T-helper 9 cell (primary cell): ENCODE data around the gene CBARP.
"Not testable (repeated sequence)": the region's sequence is repeated elsewhere in the genome, so short reads cannot be mapped to it uniquely, and the experiment has no call there.

Experiments
- DNase-seq: peaks from one replicate; pipeline ENCODE4 v3.0.0-alpha.2; 2020

Gene CBARP

DNA sequence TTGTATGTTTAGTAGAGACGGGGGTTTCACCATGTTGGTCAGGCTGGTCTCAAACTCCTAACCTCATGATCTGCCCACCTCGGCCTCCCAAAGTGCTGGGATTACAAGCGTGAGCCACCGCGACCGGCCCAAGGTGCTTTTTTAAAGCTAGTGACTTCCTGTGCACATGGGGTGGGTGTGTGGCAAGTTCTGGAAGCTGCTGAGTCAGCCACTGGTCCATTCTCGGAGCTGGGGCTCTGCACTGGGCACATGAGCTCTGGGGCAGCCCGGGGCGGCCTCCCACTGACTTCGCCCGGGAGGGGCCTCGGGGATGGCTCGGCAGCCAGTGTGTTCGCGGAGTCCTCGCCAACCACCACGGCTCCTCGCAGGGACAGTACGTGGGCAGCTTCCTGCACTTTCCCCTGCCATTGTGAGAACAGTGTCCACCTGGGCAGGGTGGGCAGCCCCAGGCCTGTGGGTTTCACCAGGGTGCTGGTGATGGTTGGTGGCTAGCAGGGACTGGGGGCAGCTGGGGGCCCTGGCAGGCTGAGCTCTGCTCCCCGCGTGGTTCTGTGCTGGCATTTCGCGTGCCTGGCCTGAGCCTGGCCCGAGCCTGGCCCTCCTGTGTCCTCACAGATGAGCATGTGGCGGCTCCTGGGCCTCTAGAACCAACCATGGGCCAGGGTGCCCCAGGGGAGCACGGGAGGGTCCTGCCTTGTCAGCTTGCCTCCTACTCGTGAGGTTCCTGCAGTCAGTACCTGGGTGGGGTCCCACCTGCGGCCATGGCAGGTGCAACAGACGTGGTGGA is 12.2 kb downstream of the CBARP start:
- no peak for DNase-seq

DNA sequence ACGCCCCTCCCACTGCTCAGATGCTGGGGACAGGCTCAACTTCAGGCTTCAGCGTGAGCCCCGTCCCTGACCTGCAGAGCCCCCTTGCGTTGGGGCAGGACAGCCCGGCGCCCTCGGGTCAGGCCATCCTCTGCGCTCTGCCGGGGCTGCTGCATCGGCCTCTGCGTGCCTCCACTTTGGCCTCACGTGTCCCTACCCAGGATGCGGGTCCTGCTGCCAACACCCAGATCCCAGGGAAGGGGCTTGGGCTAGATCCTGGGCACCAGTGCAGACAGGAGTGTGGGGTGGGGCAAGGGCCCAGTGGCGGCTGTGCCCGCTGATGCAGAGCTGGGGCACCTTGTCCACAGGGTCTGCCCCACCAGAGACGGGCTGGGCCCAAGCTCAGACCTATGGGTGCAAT is 13.0 kb downstream of the CBARP start:
- DNase-seq: no peak

DNA sequence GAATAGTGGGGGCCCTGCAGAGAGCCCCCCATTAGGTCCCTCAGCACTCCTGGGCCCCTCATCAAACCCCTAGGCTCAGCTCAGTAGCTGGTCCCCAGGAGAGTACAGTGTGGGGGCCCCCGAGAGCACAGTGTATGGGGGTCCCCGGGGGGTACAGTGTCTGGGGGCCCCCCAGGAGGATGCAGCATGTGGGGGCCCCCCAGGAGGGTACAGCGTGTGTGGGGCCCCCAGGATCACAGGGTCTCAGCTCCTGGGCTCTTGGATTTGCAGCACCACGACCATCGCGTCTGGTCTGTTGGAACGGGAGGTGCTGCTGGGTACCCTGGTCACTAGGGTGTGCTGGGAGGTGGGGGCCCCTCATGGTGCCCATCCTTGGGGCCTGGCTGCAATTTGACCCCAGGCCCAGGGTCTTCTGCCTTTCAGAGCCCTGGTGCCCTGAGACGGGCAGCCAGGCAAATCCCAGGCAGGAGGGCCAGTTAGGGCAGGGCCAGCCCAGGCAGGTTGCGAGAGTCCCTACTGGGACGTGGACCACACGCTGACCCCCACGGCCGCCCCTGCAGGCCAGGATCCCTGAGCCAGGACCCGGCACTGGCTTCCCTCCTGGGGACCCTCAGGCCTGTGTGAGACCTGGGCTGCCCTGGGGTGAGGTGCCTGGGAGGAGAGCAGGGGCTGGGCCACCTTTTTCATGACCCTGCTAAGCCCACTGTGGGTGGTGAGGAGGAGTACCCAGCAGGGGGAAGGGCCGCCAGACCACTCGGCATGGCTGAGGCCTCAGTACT is 13.6 kb downstream of the CBARP start:
- no peak for DNase-seq

DNA sequence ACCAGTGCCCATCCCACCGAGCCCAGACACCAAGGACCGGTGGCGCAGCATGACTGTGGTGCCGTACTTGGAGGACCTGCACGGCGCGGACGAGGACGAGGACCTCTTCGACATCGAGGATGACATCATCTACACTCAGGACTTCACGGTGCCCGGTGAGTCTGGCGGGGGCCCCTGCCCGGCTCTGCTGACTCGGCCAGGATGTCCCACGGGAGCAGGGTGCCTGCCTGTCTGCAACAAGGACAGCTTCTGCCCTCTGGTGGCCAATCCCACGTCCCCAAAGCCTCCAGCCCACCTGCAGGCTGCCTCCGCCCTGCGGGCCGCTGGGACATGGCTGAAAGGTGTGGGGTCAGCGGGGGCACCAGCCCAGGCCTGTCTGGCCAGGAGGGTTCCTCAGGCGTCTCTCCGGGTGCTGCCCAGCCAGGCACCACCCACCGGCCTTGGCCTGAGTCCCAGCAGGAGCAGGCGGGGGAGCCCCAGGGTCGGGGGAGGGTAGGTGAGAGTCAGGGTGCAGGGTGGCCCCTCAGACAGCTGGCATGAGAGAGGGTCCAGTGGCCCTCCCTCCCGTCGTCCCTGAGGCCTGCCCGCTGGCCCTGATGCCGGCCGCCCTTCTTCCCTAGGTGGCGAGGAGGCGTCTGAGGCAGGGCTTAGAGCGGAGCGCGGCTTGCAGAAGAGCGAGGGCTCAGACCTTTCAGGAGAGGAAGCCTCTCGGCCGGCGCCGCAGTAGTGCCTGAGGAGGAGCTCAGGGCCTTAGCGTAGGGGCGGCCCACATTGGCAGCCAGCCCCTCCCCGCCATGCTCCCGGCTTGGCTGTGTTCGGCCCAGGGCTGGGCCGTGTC is 14.6 kb downstream of the CBARP start:
- no peak for DNase-seq

DNA sequence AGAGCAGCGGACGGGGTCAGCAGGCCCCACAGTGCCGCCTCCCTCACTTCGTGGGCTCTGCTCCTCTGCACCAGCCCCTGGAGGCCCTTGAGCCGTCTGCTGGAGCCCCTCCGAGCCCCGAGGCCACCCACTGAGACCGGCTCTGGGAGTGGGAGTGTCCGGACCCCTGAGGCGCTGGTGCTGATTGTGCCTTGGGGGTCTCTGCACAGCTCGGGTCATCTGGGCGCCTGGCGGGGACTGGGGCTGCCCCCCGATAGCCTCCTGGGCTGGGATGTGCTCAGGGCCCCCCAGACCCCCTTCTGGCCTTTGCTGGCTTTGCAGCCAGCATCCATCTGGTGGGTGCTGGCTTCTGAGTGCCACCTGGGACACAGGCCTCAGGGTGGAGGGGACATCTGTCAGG is 15.4 kb downstream of the CBARP start:
- DNase-seq: no peak

DNA sequence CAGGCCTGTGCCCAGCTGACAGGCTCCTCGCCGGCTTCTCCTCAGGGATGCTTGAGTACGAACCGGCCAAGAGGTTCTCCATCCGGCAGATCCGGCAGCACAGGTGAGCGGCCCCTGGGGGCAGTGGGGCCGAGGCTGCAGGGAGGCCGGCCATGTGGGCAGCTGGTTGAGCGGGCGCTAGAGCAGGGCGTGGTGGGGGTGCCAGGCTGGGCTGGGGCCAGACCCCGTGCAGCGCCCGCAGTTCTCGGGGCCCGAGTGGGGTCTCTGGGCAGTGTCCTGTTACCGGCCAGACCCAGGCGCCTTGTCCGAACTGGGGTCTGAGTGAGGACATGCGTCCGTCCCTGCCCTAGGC is 15.9 kb downstream of the CBARP start:
- DNase-seq: no peak

DNA sequence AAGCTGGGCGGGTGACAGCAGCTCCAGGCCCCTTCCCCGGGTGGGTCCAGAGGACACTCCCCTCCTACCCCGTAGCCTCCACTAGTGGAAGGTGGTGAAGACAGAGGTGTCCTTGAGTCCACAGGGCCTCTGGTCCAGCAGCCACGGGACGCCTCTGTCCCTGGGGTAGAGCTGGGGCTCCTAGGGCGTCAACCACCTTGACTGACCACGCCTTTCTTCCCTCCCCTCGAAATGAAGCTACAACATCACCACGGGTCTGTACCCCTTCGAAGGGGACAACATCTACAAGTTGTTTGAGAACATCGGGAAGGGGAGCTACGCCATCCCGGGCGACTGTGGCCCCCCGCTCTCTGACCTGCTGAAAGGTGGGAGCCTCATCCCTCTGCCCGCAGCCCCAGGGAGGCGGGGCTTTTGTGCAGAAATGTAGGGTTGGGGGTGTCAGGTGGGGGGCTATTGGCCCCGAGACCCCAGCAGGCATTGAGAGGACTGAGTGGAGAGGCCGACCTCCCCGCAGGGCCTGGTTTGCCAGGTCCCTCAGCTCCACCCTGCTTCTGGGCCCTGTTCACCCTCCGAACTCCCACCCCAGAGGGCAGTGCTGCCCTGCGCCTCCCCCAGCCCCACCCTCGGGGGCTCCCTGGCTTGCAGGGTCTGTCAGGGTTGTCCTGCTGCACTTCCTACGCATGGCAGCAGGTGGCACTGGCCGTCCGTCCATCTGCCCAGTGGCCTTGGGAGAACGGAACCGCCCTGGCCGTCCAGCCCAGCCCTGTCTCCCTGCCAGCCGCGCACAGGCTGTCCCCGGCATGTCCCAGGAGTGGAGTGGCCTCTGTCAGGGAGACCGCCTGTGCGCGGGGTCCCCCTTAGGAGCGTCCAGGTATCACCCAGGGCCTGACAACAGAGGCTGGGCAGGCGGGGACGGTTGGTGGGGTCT is 16.6 kb downstream of the CBARP start:
- no peak for DNase-seq

DNA sequence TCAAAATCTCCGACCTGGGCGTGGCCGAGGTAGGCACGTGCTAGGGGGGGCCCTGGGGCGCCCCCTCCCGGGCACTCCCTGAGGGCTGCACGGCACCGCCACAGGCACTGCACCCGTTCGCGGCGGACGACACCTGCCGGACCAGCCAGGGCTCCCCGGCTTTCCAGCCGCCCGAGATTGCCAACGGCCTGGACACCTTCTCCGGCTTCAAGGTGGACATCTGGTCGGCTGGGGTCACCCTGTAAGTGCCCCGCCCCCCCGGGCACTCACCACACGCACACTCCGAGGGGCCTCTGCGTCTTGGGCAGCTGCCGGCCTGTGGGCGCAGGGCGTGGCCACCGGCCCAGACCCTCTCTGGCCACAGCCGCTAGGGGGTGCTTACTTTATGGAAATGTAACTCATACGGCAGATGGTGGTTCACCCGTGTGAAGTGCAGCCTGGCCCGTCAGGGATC is 17.3 kb downstream of the CBARP start:
- no peak for DNase-seq

DNA sequence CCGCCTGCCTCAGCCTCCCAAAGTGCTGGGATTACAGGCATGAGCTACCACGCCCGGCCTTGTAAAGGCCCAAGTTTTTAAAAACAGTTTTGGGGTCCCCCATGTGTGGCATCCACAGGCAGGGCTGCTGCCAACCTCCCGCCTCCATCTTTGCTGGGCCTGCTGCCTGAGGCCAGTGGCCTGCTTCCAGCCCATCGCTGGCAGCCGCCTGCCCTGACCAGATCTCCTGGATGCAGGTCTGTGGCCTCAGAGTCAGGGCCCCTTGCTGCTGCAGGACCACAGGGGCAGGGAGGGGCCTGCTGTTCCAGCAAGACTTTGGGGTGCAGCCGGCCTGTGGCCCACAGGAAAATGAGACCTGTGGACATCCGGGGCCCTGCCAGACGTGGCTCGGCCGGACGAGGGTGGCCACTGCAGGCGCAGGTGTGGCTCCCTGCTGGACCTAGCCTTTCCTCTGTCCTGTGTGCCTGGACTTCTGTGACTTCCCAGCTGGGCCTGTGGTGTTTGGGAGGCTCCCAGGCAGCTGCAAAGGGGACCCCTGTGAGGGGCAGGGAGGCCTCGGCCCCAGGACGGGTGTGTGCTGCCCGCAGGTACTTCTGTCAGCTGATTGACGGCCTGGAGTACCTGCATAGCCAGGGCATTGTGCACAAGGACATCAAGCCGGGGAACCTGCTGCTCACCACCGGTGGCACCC is 17.9 kb downstream of the CBARP start:
- DNase-seq: no peak

DNA sequence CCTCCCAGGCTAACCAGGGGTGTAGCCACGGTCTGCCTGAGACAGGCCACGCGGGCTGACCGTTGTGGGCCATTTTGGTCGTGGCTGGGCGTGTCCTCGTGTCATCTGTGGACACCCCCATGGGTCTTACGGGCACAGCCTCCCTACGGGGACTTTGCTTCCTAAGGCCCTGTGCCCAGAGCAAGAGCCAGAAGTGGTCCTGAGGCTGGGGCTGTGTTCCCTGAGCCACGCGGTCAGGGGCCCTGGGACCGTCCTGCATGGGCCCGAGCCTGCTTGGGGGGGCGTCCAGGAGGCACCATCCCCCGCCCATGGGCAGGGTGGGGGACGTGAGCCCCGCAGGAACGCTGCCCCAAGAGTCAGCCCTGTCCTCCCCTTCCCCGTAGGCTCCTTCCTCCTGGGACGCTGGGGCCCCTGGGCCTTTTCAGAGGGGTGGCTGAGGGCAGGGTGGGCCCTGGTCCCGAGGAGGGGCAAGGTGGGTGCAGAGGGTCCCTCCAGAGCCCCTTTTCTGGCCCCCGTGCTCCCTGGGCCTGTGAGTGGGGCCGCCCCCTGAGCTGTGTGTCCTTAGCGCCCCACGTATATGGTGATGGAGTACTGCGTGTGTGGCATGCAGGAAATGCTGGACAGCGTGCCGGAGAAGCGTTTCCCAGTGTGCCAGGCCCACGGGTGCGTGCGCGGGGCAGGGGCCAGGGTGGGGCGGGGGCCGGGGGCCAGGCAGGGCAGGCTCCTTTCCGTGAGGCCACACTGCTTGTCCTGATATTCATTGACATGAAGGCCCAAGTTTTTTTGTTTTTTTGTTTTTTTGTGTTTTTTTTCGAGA is 18.8 kb downstream of the CBARP start:
- DNase-seq: no peak

DNA sequence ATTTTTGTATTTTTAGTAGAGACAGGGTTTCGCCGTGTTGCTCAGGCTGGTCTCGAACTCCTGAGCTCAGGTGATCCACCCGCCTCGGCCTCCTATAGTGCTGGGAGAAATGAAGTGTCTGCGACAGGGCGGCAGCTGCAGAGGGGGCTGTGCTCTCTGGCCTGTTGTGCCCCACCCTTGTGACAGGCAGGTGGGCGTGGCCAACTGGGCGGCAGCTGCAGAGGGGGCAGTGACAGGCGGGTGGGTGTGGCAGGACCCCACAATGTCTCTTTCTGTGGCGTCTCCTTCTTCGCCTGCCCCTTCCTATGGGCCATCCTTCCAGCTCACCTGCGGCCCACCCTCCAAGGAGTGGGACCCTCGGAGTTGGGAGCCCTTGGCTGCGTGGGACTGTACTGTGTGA is 20.4 kb downstream of the CBARP start:
- DNase-seq: no peak

DNA sequence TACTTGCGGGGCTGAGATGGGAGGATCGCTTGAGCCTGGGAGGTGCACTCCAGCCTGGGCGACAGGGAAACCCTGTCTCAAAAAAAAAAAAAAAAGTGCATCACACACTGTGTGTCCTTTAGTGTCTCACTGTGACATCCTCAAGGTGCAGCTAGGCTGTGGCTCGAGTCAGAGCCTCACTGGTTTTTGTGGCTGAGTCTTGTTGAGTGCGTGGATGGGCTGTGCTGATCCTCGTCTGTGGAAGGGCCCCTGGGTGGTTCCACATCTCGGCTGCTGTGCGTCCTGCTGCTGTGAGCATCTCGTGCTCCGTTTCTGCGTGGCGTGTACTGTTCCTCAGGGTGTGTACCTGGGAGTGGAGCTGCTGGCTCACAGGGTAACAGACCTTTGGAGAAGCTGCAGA is 21.0 kb downstream of the CBARP start:
- DNase-seq: no peak

DNA sequence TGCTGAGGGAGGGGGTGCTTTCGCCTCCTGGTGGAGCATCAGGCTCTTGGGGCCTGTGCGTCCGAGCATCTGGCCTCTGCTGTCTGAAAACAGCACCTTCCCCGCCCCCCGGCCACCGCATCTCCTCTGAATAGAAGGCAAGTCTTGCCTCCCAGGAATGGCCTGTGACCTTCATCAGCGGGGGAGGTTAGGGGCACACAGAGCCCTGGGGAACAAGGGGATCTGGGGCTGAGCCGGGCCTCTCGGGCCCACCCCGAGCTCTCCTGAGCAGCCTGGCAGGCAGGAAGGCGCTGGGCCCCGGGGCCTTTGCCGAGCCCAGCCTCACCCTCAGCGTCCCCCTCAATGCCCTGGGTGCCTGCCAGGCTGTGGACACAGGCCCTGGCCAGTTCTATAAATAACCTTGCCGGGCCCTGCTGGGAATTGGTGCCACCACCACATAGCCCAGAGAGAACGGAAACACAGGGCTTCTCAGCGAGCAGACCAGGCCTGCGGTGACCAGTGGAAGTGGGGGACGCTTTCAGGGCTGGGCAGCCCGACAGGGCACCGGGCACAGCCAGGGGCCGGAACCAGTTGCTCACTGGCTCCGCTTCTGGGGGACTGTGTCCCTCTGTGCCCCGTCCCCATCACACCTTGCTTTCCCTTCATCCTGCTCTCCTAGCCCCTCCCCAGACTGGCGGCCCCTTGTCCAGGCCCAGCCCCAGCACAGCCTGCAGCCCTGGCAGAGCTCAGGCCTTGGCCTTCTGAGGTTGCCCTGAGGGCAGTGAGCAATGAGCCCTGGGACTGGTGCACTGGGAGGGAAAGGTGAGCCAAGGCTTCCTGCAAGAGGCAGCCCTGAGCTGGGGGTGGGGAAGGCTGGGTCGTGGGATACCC is 22.7 kb downstream of the CBARP start:
- no peak for DNase-seq

DNA sequence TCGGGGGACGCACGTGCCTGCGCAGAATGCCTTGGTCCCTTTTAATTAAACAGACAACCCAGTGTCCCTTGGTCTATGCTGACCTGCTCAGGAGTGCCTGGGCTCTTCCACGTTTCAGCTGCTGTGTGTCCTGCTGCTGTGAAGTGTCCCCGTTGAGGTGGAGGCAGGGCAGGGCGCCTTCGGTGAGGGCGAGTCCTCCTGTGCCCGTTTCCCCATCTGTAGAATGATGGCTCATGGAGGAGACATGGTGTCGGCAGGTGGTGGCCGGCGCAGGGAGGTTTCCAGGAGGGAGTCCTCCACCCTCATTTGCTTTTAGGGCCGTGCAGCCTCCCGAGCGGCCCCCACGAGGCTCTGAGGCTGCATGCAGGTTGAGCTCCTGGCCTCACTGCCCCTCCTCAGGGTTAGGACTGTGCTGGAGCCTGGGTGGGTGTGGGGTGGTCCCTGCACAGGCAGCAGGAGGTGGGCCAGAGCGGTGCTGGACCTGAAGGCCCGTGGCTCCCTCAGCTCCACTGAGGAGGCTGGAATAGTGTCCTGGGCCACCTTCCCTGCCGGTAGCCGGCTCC is 23.4 kb downstream of the CBARP start:
- DNase-seq: no peak

DNA sequence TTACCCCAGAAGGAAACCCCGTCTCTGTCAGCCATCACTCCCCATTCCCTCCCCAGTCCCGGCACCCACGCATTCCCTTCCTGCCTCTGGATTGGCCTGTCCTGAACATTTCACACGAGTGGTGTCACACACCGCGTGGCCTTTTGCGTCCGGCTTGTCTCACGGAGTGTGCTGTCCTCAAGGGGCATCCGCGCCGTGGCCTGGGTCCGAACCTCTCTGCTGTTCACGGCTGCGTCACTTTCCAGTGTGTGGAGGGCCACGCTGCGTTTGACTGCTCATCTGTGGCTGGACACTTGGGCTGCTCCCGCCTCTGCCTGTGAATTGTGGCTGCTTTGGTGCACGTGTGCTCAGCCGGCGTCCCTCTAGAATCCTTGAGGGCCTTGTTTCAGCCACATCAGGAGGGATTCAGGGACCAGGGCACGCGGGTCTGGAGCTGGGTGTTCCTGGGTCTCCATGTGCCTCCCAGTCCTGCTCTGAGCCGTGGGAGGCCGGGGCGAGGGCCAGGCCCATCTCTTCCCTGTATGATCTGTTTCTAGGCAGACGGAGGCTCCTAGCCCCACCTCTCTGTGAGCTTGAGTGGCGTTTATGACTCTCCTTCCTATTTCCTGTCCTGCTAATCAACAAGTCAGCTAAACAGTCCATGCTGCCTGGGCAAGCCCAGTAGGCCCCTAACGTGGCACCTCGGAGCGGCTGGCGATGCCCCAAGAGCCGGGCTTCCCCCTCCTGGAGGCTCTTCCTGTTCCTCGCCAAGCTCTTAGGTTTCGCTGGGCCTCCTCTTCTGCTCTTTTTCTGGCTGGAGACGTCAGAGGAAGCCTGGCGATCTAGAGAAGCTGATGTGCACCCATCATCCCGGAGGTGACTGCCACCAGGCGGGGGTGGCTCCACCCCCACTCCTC is 24.2 kb downstream of the CBARP start:
- DNase-seq: peak; percentile 44

DNA sequence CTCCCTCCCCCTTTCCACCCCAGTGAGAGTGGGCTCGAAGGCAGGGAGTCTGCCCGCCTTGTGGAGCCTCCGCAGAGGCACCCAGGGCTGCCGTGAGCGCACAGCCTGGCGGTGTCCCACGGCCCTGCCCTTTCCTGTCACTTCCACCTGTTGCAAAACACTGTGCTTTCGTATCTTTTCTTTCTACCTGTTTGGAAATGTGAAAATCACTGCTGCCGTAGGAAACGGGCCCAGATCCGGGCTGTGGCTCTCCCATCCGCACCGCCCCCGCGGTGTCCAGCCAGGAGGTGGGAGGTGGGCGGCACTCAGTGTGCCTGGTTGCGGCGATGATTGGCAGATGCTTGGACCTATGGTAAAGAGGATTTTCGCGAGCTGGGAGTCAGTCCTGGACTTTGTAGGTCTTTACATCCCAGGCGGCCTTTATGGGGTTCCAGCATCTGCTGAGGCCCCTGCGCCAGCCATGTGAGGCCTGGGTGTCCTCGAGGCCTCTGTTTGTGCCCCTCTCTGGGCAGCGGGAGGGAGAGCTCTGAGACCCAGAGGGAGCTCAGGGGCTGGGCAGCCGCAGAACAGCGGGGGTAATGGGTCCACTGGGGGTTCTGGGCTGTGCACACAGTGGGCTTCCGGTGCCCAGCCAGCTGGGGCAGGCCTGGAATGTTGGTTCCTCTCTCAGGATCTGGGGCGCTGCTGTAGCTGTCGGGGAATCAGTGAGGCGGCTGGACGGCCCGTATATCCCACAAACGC is 26.1 kb downstream of the CBARP start:
- DNase-seq: no peak

DNA sequence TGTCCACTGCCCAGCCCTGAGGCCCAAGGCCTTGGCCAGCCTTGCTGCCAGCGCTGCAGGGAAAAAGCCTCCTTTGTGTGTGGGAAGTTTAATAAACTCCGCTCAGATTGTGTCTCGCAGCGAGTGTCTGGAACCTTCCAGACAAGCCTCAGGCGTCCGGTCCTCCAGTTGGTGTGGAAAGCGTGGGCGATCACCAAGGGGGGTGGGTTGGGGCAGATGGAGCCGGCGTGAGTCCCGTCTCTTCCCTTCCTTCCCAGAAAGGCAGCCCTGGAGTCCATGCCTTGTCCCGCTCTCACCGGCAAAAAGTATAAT is 27.6 kb downstream of the CBARP start:
- DNase-seq: no peak

DNA sequence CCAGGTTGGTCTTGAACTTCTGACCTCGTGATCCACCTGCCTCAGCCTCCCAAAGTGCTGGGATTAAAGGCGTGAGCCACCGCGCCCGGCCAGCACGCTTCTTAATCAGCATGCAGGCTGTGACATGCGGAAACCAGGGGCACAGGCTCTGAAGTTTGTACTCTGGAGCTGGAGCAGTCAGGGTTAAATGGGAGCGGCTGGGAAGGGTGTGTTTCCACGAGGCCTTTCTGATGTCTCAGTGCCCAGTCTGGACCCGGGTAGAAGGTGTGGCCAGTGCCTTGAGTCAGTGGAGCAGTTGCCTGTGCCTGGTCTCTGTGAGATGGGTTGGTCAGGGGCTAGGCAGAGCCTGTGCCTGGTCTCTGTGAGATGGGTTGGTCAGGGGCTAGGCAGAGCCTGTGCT is 29.0 kb downstream of the CBARP start:
- not testable (repeated sequence) for DNase-seq
